Central memory CD8-positive, alpha-beta T cell (primary cell): ENCODE measurements around the gene RAD18.

ENCODE experiments used
- ATAC-seq: fragments of 150-1000 bp; cut with Tn5 transposase; replicated peaks from 2 replicates; pipeline ENCODE4 v1.10.0; 2022; ENCODE audit warnings: mild to moderate bottlenecking, moderate FRiP score, moderate number of reproducible peaks; ENCODE audit not compliant: poor library complexity, severe bottlenecking; ENCODE audit errors: extremely low read depth
- DNase-seq, 2 donors: peaks; one replicate each; pipeline ENCODE4 v3.0.0; 2021; ENCODE audit warnings: low spot score in 2 of 2
- H3K27ac Mint-ChIP-seq: one replicate; pipeline ENCODE4 v1.8.0; 2022; ENCODE audit warnings: low read depth, mild to moderate bottlenecking, moderate library complexity, mixed read lengths
- H3K27me3 Mint-ChIP-seq: one replicate; pipeline ENCODE4 v1.8.0; 2022; ENCODE audit warnings: mixed read lengths
- H3K36me3 Mint-ChIP-seq: one replicate; pipeline ENCODE4 v1.8.0; 2022; ENCODE audit warnings: mild to moderate bottlenecking, moderate library complexity, mixed read lengths; ENCODE audit not compliant: insufficient read depth
- H3K4me1 Mint-ChIP-seq: one replicate; pipeline ENCODE4 v1.8.0; 2022; ENCODE audit warnings: mixed read lengths
- H3K4me3 Mint-ChIP-seq: one replicate; pipeline ENCODE4 v1.8.0; 2022; ENCODE audit warnings: mild to moderate bottlenecking, moderate library complexity, mixed read lengths
- H3K9me3 Mint-ChIP-seq: one replicate; pipeline ENCODE4 v1.8.0; 2022; ENCODE audit warnings: mixed read lengths

Gene RAD18

GRCh38 chr3:8963137-8963853 is at the start of gene RAD18:
Gene RAD18, minus strand, starts transcription at chr3:8963472. Its CDS starts 87 bp downstream, at chr3:8963385.
- H3K36me3 Mint-ChIP-seq: peaks cover 20% of the 10 kb centered on the region
- peak; percentile 86 to 88 for DNase-seq
- H3K4me1 Mint-ChIP-seq: peaks cover 24% of the 10 kb centered on the region
- H3K27ac Mint-ChIP-seq: peak within 1 kb of the TSS; percentile 99
- peak; percentile 90 for ATAC-seq
- peaks cover 9% of the 10 kb centered on the region for H3K27me3 Mint-ChIP-seq
- H3K9me3 Mint-ChIP-seq: no peaks in the 10 kb centered on the region
- peak within 1 kb of the TSS; percentile 97 for H3K4me3 Mint-ChIP-seq

- DNase-seq: no peak
- no peaks in the 10 kb centered on the region for H3K9me3 Mint-ChIP-seq
- no peaks in the 10 kb centered on the region for H3K4me1 Mint-ChIP-seq
- H3K36me3 Mint-ChIP-seq: no peaks in the 10 kb centered on the region
- no peak for ATAC-seq
- peaks cover 19% of the 10 kb centered on the region for H3K27me3 Mint-ChIP-seq
- H3K27ac Mint-ChIP-seq: no peak overlapping the region
- no peak overlapping the region for H3K4me3 Mint-ChIP-seq
These were observed 49.2 kb upstream of the RAD18 start for GRCh38 chr3:9012521-9012920.

GRCh38 chr3:9009976-9010545 is 46.8 kb upstream of the RAD18 start:
- no peaks in the 10 kb centered on the region for H3K27me3 Mint-ChIP-seq
- ATAC-seq: no peak

DNA sequence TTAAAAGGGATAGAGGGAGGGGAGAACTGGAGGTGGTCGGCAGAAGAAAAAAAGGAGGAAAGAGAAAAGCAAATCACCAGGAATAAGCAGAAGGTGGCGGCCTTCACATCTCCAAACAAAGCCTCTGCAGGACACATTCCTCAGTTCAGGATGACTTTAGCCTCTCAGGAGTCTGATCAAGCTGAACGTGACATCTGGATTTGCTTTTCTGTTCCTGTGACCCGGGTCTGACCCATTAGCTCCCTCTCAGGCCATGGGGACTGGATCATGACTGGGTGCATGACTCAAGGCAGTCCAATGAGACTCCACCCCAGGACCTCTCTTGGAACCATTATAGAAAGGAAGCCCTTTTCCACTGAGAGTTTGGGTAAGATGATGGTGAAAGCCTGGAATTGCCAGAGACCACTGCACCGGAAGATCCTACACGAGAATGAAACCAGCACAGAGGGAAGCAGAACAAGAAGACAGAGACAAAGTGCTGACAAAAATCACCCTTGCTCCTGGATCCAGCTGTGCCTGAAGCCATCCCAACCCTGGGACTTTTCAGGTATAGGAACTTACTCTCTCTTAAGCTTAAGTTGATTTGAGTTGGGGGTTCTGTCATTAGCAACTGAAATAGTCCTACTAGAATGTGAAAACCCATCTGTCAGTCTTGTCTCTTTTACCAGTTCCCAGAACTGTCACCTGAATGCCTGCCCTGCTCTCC is 45.4 kb upstream of the RAD18 start:
- ATAC-seq: no peak
- no peak overlapping the region for H3K27ac Mint-ChIP-seq
- DNase-seq: no peak
- H3K36me3 Mint-ChIP-seq: no peaks in the 10 kb centered on the region
- no peaks in the 10 kb centered on the region for H3K4me1 Mint-ChIP-seq
- H3K4me3 Mint-ChIP-seq: no peak overlapping the region
- H3K9me3 Mint-ChIP-seq: no peaks in the 10 kb centered on the region
- H3K27me3 Mint-ChIP-seq: no peaks in the 10 kb centered on the region

More at GRCh38 chr3:9009976-9010545, 46.8 kb upstream of the RAD18 start:
- no peaks in the 10 kb centered on the region for H3K36me3 Mint-ChIP-seq
- DNase-seq: no peak
- no peak overlapping the region for H3K4me3 Mint-ChIP-seq
- no peaks in the 10 kb centered on the region for H3K9me3 Mint-ChIP-seq
- H3K4me1 Mint-ChIP-seq: no peaks in the 10 kb centered on the region
- no peak overlapping the region for H3K27ac Mint-ChIP-seq

DNA sequence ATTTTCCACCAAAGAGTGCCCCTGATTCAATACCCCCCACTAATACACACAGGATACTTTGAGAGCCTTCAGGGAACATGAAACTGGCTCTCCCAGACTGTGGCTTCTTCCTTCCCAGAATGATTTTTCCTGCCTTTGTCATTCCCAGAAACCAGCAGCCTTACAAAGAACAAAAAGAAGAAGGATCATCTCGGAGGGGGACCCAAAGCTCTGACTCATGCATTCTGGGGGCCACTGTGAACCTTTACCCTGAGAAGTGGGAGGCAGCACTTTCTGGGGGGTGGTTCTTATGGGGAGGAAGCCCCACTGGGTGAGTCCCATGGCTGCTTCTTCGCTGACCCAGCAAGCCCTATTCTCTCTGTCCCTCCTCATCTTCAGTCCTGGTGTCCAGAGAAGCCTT is 44.7 kb upstream of the RAD18 start:
- no peaks in the 10 kb centered on the region for H3K36me3 Mint-ChIP-seq

DNA sequence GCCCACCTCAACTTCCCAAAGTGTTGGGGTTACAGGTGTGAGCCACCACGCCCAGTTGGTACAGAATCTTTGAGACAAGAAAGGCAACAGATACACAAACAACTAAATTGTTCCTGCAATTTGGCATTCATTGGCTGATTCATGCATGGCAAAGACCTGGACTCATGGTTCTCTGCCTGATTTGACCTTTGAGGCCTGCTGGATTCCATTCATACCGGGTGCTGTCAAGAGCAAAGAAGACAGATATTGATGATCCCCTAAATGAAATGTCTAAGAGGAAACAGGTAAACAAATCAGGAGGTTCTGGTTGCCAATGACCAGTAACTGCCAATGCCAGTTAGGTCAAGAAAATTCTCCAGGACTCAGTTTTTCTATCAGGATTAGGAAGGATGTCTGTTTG is 43.9 kb upstream of the RAD18 start:
- DNase-seq: no peak
- Mint-ChIP-seq H3K27ac (no peak overlapping the region), H3K27me3 (no peaks in the 10 kb centered on the region), H3K9me3 (no peaks in the 10 kb centered on the region), H3K4me1 (no peaks in the 10 kb centered on the region), H3K36me3 (no peaks in the 10 kb centered on the region), H3K4me3 (no peak overlapping the region)
- ATAC-seq: no peak

More for the DNA sequence above, 44.7 kb upstream of the RAD18 start:
- H3K4me3 Mint-ChIP-seq: no peak overlapping the region
- H3K27ac Mint-ChIP-seq: no peak overlapping the region
- no peaks in the 10 kb centered on the region for H3K9me3 Mint-ChIP-seq
- no peaks in the 10 kb centered on the region for H3K27me3 Mint-ChIP-seq
- no peak for DNase-seq
- H3K4me1 Mint-ChIP-seq: no peaks in the 10 kb centered on the region
- no peak for ATAC-seq

DNA sequence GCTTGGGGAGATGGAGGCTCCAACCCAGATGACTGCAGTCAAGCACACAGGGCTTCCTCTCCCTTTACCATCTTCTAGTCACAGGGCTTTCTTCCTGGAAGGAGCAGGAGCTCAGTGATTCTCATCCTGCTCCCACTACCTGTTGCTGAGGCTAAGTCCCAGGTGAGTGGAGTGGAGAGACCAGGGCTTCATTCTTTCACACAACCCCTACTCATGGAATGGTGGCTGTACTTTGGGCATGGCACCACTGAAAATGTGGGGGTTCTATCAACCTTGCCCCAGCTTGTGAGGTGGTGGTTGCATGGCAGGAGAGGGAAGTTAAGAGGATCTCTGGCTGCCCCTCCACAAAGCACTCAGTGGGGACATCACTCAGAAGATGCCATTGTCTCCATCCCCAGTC is 36.8 kb upstream of the RAD18 start:
- no peaks in the 10 kb centered on the region for H3K9me3 Mint-ChIP-seq
- DNase-seq: no peak
- H3K36me3 Mint-ChIP-seq: no peaks in the 10 kb centered on the region
- H3K4me1 Mint-ChIP-seq: no peaks in the 10 kb centered on the region
- ATAC-seq: no peak
- no peak overlapping the region for H3K4me3 Mint-ChIP-seq
- no peak overlapping the region for H3K27ac Mint-ChIP-seq
- H3K27me3 Mint-ChIP-seq: peaks cover 20% of the 10 kb centered on the region

DNA sequence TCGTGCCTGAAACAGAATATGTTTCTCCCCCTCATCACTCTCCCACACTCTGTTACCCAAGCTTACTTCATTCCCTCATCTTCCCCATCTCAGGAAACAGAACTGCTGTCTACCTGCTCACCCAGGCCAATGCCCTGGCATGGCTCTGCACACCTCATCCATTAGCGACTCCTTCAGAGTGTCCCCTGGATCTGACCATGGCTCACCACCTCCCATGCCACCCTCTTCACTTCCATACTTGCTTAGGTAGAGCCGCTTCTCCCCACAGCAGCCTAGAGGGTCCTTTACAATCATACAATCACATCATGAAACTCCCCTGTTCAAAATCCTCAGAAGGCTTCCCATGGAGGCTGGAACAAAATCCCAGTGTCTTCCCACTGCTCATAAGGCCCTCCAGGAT is 33.9 kb upstream of the RAD18 start:
- H3K4me3 Mint-ChIP-seq: no peak overlapping the region
- DNase-seq (no peak), ATAC-seq (no peak)
- no peaks in the 10 kb centered on the region for H3K36me3 Mint-ChIP-seq
- H3K27ac Mint-ChIP-seq: no peak overlapping the region
- H3K4me1 Mint-ChIP-seq: no peaks in the 10 kb centered on the region
- H3K9me3 Mint-ChIP-seq: no peaks in the 10 kb centered on the region
- peaks cover 20% of the 10 kb centered on the region for H3K27me3 Mint-ChIP-seq

DNA sequence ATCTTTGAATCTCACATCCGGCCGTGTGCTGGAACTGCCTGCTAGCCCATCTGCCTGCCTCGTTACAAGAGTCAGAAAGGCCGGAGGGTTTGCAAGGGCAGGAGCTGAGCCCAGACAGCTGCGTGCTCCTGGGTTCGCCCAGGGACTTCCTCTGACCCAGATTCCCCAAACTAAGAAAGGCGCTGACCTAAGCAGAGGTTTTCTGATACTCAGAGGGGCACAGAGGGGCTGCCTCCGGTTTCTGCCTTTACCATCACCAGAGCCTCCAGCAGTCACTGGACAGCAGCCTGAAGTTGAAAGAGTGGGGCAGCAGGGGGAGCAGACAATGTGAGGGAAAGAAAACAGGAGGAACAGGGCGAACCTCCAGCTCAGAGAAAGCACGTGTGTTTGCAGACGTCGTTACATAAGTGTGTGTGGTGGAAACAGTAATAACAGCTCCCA is 33.4 kb upstream of the RAD18 start:
- Mint-ChIP-seq H3K4me3 (no peak overlapping the region), H3K36me3 (no peaks in the 10 kb centered on the region), H3K27me3 (peaks cover 20% of the 10 kb centered on the region), H3K4me1 (no peaks in the 10 kb centered on the region), H3K9me3 (no peaks in the 10 kb centered on the region), H3K27ac (no peak overlapping the region)
- DNase-seq: no peak
- no peak for ATAC-seq

- Mint-ChIP-seq H3K4me3 (no peak overlapping the region), H3K27me3 (peaks cover 20% of the 10 kb centered on the region), H3K9me3 (no peaks in the 10 kb centered on the region), H3K27ac (no peak overlapping the region), H3K4me1 (no peaks in the 10 kb centered on the region), H3K36me3 (no peaks in the 10 kb centered on the region)
- no peak for DNase-seq
- ATAC-seq: no peak
These were observed 32.9 kb upstream of the RAD18 start for GRCh38 chr3:8996216-8996615.

DNA sequence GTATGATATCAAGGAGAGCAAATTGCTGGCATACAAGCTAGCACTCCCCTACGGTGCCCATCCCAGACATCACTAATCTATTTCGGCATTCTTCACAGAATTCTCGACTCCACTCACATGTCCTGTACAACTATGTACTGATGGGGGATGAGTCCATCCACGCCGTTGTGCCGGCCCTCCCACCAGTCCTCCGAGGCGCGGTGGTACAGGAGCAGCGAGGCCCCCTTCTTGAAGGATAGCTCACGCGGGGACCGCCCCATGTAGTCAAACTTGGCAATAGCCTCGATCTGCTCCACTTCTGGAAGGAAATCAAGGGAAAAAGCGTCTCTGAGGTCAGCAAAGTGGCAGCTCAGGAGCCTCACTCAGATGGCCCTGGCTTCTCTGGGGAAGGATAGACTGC is 31.0 kb upstream of the RAD18 start:
- Mint-ChIP-seq H3K9me3 (no peaks in the 10 kb centered on the region), H3K4me1 (no peaks in the 10 kb centered on the region)

DNA sequence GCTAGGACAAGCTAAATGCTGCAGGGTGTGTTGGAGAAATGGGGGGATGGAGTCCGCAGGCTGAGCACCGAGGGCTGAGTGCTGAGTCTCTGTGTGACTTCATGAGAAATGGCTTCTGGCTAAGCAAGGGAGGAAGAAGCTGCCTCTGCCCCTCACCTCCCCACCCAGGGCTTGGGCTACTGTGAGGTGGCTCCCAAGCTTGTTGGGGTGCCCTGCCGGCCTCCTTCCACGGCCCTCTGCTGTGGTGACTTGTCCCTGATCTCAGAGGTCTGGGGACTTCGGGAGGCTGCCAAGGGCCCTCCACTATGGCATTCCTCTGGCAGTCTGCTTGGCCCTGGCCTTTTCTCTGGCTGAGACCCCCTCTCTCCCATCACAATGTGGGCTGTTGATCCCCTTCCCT is 30.1 kb upstream of the RAD18 start:
- peaks cover 1% of the 10 kb centered on the region for H3K36me3 Mint-ChIP-seq
- H3K4me3 Mint-ChIP-seq: no peak overlapping the region
- ATAC-seq (no peak), DNase-seq (no peak)
- no peak overlapping the region for H3K27ac Mint-ChIP-seq
- H3K27me3 Mint-ChIP-seq: peaks cover 10% of the 10 kb centered on the region
- no peaks in the 10 kb centered on the region for H3K9me3 Mint-ChIP-seq
- no peaks in the 10 kb centered on the region for H3K4me1 Mint-ChIP-seq

More for the DNA sequence above, 31.0 kb upstream of the RAD18 start:
- DNase-seq (no peak), ATAC-seq (no peak)
- no peak overlapping the region for H3K27ac Mint-ChIP-seq
- peaks cover 1% of the 10 kb centered on the region for H3K36me3 Mint-ChIP-seq
- no peak overlapping the region for H3K4me3 Mint-ChIP-seq
- peaks cover 18% of the 10 kb centered on the region for H3K27me3 Mint-ChIP-seq

- peaks cover 1% of the 10 kb centered on the region for H3K36me3 Mint-ChIP-seq
- peaks cover 5% of the 10 kb centered on the region for H3K27me3 Mint-ChIP-seq
- H3K27ac Mint-ChIP-seq: no peak overlapping the region
- no peaks in the 10 kb centered on the region for H3K4me1 Mint-ChIP-seq
- DNase-seq (no peak), ATAC-seq (no peak)
- no peak overlapping the region for H3K4me3 Mint-ChIP-seq
- H3K9me3 Mint-ChIP-seq: no peaks in the 10 kb centered on the region
These were observed 29.6 kb upstream of the RAD18 start for GRCh38 chr3:8992854-8993253.
